Measurements from ENCODE around the gene CLUH. TPM values are rescaled to one million over a fixed set of nuclear protein-coding genes. Genes with fewer than 3 reads are reported as not detected.

The CLUH gene, protein sequence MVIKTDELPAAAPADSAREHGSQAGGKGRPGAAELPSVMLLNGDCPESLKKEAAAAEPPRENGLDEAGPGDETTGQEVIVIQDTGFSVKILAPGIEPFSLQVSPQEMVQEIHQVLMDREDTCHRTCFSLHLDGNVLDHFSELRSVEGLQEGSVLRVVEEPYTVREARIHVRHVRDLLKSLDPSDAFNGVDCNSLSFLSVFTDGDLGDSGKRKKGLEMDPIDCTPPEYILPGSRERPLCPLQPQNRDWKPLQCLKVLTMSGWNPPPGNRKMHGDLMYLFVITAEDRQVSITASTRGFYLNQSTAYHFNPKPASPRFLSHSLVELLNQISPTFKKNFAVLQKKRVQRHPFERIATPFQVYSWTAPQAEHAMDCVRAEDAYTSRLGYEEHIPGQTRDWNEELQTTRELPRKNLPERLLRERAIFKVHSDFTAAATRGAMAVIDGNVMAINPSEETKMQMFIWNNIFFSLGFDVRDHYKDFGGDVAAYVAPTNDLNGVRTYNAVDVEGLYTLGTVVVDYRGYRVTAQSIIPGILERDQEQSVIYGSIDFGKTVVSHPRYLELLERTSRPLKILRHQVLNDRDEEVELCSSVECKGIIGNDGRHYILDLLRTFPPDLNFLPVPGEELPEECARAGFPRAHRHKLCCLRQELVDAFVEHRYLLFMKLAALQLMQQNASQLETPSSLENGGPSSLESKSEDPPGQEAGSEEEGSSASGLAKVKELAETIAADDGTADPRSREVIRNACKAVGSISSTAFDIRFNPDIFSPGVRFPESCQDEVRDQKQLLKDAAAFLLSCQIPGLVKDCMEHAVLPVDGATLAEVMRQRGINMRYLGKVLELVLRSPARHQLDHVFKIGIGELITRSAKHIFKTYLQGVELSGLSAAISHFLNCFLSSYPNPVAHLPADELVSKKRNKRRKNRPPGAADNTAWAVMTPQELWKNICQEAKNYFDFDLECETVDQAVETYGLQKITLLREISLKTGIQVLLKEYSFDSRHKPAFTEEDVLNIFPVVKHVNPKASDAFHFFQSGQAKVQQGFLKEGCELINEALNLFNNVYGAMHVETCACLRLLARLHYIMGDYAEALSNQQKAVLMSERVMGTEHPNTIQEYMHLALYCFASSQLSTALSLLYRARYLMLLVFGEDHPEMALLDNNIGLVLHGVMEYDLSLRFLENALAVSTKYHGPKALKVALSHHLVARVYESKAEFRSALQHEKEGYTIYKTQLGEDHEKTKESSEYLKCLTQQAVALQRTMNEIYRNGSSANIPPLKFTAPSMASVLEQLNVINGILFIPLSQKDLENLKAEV (N-terminal part only)
- total RNA-seq = 10 to 100 TPM; 19.6 to 57.9 (median 46.6) TPM
- 10 to 100 TPM; 11.5 to 19.6 TPM for polyA plus RNA-seq
- long read RNA-seq, donor 1, partial matches to known transcripts = 52 of 61 reads
- long read RNA-seq, donor 1, other reads (novel, unspliced or antisense) = 9 of 61 reads
- long read RNA-seq, donor 2 = 0 reads
- long read RNA-seq, donor 3, partial matches to known transcripts = 69 of 80 reads
- long read RNA-seq, donor 3, other reads (novel, unspliced or antisense) = 11 of 80 reads

DNA sequence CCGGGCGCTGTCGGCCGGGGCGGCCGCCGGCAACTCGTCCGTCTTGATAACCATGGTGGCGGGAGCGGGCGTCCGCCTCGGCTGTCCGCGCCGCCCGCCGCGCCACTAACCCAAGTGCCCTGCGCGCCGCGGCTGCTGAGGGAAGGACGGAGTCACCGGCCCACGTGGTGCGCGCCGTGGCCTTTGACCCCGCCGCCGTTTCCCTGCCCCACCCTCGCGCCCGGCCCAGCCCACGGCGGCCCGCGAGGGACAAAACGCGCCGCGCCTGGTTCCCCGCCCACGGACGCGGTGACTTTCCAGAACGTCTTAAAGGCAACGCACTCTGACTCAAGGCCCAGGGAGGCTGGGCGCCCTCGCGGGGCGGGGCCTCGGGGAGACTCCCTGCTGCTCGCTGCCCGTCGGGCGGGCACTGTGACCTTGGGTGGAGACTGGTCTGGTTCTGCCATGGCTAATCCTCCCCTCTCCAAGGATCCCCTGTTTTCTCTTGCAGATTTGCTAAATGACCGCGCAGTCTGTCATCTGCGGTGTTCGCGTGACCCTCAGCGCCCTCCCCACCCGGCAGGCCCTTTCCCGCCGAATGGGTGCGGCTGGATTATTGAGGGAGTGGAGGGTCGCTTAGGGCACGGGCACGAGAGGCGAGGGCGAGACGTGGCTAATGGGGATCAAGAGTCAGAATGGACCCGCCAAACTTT lies at the start of gene CLUH:
Gene CLUH, minus strand, starts transcription at position 157 of the 692 bp plus-strand sequence. Its CDS starts 103 bp downstream, at position 54.
- WGBS, 3 donors = 1% methylated on average over 54 to 76 of the region's 76 CpGs
- intact Hi-C loops (cut with DNase I) = no loop called here
- DNase-seq = peak; percentile 93 to 98 (median 95)
- H3K9me3 ChIP-seq = no peaks in the 10 kb centered on the region
- peak within 1 kb of the TSS in 1 of 2 donors; percentile 42 for H3K27ac ChIP-seq
- peaks cover 23% of the 10 kb centered on the region for H3K4me1 ChIP-seq (ENCODE audit: insufficient read depth)
- H3K4me3 ChIP-seq = peak within 1 kb of the TSS; percentile 65
- H3K27me3 ChIP-seq = no peaks in the 10 kb centered on the region
- TF ChIP-seq POLR2A (IDR thresholded peaks at IDR 0.05) (peak; percentile 52), EP300 (IDR thresholded peaks at IDR 0.05) (peak; percentile 59)
- TF ChIP-seq, protein P1, sequence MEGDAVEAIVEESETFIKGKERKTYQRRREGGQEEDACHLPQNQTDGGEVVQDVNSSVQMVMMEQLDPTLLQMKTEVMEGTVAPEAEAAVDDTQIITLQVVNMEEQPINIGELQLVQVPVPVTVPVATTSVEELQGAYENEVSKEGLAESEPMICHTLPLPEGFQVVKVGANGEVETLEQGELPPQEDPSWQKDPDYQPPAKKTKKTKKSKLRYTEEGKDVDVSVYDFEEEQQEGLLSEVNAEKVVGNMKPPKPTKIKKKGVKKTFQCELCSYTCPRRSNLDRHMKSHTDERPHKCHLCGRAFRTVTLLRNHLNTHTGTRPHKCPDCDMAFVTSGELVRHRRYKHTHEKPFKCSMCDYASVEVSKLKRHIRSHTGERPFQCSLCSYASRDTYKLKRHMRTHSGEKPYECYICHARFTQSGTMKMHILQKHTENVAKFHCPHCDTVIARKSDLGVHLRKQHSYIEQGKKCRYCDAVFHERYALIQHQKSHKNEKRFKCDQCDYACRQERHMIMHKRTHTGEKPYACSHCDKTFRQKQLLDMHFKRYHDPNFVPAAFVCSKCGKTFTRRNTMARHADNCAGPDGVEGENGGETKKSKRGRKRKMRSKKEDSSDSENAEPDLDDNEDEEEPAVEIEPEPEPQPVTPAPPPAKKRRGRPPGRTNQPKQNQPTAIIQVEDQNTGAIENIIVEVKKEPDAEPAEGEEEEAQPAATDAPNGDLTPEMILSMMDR (IDR thresholded peaks at IDR 0.05) = no peak
- no peaks in the 10 kb centered on the region for H3K36me3 ChIP-seq

DNA sequence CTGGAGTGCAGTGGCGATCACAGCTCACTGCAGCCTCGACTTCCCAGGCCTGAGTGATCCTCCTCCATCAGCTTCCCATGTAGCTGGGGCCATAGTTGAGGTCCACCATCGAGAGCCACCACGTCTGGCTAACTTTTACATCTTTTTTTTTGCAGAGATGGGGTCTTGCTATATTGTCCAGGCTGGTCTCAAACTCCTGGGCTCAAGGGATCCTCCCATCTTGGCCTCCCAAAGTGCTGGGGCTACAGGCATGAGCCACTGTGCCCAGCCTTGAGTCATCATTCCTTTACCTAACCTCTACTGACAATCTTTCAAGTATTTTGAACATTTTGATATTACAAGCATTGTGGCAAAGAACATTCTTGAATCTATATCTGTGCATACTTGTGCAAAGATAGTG lies 47.3 kb upstream of the CLUH start:
- no peaks in the 10 kb centered on the region for H3K27me3 ChIP-seq
- H3K9me3 ChIP-seq = no peaks in the 10 kb centered on the region
- 64 to 80% (median 72%) methylated on average over 4 of the region's 4 CpGs for WGBS, 3 donors
- no peaks in the 10 kb centered on the region for H3K36me3 ChIP-seq
- intact Hi-C loops (cut with DNase I) = no loop called here
- no peaks in the 10 kb centered on the region for H3K4me1 ChIP-seq (ENCODE audit: insufficient read depth)
- no peak overlapping the region for H3K4me3 ChIP-seq
- TF ChIP-seq POLR2A (IDR thresholded peaks at IDR 0.05) = no peak
- TF ChIP-seq, protein P1 (IDR thresholded peaks at IDR 0.05) = no peak
- no peak for TF ChIP-seq EP300 (IDR thresholded peaks at IDR 0.05)
- no peak for DNase-seq
- no peak overlapping the region for H3K27ac ChIP-seq

DNA sequence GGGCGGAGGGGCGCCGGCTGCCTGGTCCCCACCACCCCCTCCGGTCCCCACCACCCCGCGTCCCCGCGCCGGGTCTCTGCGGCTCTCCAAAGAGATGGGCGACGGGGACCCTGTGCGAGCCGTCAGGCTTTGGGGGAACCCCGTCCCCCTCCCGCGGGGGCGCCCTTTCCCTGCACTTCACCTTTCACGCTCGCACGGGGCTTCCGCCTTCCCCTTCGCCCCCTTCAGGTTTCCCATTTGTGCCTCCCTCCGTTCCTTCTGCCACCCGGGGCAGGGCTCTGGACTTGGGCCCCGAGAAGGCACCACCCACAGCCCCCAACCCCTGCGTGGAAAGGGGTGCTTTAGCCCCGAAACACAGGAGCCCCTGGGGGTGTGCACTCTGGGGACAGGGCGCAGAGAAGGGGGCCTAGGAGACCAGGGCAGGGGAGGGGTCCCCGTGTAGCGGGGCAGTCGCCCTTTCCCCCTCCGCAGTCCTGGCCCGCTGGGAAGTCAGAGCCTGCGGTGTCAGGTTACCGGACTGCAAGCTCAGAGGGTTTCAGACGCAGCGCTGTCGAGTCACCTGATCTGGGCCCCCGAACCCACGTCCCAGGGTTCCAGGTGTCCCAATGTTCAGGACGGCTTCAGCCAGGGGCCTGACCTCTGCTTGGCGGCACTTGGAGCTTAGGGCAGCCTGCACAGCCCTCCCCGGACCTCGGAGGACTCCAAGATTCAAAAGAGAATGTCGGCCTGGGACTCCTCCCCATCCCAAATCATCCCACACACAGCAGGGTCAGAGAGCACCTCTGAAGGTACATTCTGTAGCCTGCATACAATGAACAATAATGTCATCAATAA lies 44.5 kb upstream of the CLUH start:
- Histone ChIP-seq H3K4me3 (no peak overlapping the region), H3K4me1 (ENCODE audit: insufficient read depth) (no peaks in the 10 kb centered on the region), H3K36me3 (no peaks in the 10 kb centered on the region), H3K27me3 (no peaks in the 10 kb centered on the region), H3K9me3 (no peaks in the 10 kb centered on the region), H3K27ac (no peak overlapping the region)
- no peak for TF ChIP-seq EP300 (IDR thresholded peaks at IDR 0.05)
- TF ChIP-seq, protein P1 (IDR thresholded peaks at IDR 0.05) = no peak
- no peak for TF ChIP-seq POLR2A (IDR thresholded peaks at IDR 0.05)
- DNase-seq = no peak
- WGBS, 3 donors = 0 to 2% (median 1%) methylated on average over 38 to 46 of the region's 46 CpGs
- intact Hi-C loops (cut with DNase I) = no loop called here

All from ovary (tissue), 10 donors.